HT1080 (cell line): ENCODE results near the gene NDUFA8. TPM values are rescaled to one million over a fixed set of nuclear protein-coding genes. Genes with fewer than 3 reads are reported as not detected.
"Not testable (repeated sequence)": the region's sequence is repeated elsewhere in the genome, so short reads cannot be mapped to it uniquely, and the experiment has no call there.

Experiments used
- DNase-seq: peaks from one replicate; pipeline ENCODE4 v3.0.0-alpha.2; 2015; ENCODE audit warnings: low read depth
- total RNA-seq: library from RNA; depleted of rRNA; stranded (reverse); fragments of >200 nt; shearing (Covaris generic); gene quantifications from 2 replicates; pipeline ENCODE4 v1.2.3, GENCODE V29; 2014

The NDUFA8 gene
- total RNA-seq, 1 experiment from 2014 or later = 76.1 TPM

DNA sequence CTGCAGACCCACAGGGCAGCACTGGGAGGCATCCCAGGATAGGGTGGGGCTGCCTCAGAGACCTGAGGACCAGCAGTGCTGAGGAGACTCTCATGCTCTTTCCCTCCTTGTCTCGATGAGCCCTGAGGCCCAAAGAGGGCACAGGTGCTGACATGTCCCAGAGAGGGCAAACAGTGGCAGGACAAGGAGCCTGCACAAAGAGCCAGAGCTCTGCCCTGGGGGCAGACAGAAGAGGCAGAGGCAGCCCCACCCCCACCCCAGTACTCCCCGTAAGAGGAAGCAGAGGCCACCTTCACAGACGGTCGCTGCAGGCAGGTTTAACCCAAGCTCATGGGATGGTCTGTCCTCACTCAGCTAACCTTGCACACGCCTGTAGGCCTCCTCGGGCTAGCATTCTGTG, 37.1 kb downstream of the NDUFA8 start:
- no peak for DNase-seq

DNA sequence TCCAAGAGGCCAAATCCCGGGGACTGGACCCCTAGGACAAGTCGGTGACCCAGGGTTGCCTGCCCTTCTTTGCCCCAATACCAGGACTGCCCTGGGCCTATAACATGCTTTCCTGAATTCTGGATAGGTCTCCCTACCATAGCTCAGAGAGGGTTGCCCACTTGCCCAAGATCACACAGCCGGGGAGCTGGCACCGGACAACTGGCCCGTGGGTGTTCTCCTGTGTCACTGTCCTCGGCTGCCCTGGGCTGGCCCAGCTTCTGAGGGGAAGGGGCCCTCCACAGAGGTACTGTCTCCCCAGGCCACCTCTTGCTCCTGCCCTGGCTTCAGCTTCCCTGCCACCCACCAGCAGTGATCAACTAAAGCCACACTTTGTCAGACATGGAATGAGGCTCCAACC, 37.6 kb downstream of the NDUFA8 start:
- no peak for DNase-seq

GRCh38 chr9:122121391-122121790, 38.2 kb downstream of the NDUFA8 start:
- no peak for DNase-seq

DNA sequence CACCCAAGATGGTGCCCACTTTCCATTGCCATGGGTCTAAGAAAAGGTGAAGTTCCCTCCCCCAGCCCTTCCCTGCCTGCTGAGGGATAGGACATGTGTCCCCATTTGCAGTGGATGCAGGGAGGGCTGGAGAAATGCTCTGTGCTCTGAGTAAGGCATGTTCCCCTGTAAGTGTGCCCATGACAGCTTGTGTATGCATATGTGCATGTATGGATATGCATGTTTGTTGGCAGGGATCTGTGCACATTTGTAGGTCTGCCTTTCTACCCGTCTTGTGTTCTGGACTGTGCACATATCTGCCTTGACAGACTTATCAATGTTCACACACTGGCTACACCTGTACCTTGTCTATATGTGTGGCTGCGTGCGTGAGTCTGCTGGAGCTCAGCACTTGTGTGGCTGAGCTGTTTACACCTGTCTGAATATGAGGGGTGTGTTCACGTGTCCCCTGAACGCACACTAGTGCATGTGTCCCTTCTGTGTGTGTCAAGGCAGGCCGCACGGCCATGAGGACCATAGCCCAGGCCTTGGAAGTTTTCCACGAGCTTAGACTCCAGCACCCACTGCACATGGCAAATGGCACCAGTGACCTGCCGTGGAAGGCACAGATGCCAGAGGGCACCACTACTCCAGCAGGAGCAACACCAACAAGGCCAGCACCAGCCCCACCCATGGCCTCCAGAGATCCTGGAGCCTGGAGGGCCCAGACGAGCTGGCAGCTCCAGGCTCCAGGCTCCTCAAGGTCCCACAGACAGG, 39.1 kb downstream of the NDUFA8 start:
- DNase-seq = no peak

GRCh38 chr9:122119721-122120120, 39.9 kb downstream of the NDUFA8 start:
- DNase-seq = no peak

DNA sequence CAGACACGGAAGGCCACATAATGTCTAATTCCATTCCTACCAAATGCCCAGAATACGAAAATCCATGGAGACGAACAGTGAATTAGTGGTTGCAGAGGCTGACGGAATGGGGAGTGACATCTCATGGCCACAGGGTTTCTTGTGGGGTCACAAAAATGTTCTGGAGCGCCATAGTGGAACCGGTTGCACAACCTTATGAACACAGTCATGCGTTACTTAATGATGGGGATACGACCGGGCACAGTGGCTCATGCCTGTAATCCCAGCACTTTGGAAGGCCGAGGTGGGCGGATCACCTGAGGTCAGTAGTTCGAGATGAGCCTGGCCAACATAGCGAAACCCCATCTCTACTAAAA, 40.4 kb downstream of the NDUFA8 start:
- no peak for DNase-seq

DNA sequence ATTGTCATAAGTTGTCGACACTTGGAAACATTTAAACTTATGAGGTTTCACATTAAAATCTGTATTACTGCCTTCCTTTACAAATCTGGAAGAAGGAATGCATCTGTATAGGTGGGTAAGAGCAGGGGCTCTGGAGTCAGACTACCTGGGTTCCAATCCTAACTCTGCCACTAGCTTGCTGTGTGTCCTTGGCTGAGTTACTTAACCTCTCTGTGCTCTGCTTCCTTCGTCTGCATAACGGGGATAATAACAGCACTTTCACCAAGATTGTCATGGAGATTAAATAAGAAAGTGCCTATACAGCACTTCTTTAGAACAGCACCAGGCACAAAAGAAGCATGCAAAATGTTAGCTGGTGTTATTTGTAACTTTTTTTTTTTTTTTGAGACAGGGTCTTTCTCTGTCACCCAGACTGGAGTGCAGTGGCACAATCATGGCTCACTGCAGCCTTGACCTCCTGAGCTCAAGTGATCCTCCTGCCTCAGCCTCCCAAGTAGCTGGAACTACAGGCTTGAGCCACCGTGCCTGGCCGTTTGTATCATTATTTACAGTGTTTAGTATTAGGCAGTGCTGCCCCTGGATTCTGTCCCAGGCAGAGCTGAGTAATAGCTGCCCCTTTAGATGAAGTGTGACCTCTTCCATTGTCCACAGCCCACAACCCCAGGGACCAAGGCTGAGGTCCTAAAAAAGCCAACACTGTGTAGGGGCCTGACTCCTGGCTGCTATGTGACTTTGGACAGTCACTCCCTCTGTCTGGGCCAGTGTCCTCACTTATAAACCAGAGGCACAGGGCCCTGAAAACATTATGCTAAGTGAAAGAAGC, 41.0 kb downstream of the NDUFA8 start:
- no peak for DNase-seq

GRCh38 chr9:122117241-122117640, 42.3 kb downstream of the NDUFA8 start:
- not testable (repeated sequence) for DNase-seq

DNA sequence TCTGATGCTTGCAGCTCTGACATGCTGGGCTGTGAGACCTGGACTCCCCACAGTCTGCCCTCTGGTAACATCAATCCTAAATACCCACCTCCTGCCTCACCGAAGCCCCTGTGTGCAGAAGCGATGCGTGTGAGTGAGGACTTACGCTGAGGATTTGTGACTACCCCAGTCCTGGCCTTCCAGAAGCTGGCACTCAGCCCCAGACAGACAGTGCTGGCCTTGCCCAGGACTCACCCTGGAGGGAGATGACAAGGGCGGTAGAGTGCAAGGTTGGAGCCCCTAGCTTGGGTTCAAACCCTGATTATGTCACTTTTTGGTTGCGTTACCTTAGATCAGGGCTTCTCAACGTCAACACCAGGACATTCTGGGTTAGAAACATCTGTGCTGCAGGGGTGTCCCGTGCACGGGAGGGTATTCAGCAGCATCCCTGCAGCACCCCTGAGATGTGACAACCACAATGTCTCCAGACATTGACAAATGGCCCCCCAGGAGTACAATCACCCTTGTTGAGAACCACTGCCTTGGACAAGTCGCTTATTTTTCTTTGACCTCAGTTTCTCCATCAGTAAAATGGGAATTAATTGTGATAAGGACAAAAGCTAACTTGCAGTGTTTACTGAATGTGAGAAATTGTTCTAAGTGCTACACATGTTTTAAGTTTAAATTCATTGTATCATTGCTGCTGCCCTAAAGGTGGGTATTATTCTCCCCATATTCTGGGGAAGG, 43.0 kb downstream of the NDUFA8 start:
- no peak for DNase-seq

GRCh38 chr9:122116040-122116439, 43.5 kb downstream of the NDUFA8 start:
- DNase-seq = no peak

GRCh38 chr9:122115176-122116035, 44.2 kb downstream of the NDUFA8 start:
- no peak for DNase-seq

GRCh38 chr9:122113574-122113973, 46.0 kb downstream of the NDUFA8 start:
- DNase-seq = no peak

- DNase-seq = no peak
Observed at GRCh38 chr9:122112238-122112637, 47.3 kb downstream of the NDUFA8 start.

- DNase-seq = no peak
Observed at GRCh38 chr9:122111413-122112085, 48.0 kb downstream of the NDUFA8 start.

- DNase-seq = no peak
Observed at GRCh38 chr9:122110100-122110833, 49.3 kb downstream of the NDUFA8 start.

GRCh38 chr9:122109035-122109813, 50.4 kb downstream of the NDUFA8 start:
- DNase-seq = no peak

GRCh38 chr9:122107291-122107805, 52.2 kb downstream of the NDUFA8 start:
- no peak for DNase-seq

- no peak for DNase-seq
Observed at GRCh38 chr9:122106576-122106975, 53.0 kb downstream of the NDUFA8 start.

DNA sequence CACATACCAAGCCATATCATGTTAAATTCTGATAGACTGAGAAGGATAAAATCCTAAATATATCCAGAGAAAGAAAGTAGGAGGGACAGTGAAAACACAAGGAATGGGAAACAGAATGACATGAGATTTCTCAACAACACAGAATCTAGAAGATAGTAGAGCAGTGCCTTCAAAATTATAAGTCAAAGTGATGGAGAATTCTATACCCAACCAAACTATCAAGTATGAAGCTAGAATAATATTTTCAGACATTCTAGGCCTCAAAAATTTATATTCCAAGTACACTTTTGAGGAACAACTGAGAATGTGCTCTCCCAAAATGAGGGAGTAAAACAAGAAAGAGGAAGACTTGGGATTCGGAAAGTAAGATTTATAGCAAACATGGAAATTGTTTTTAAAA, 55.6 kb downstream of the NDUFA8 start:
- DNase-seq = no peak
